Measurements from ENCODE around the gene CNN2. TPM values are rescaled to one million over a fixed set of nuclear protein-coding genes. Genes with fewer than 3 reads are reported as not detected.

The CNN2 gene
- total RNA-seq (2022; extraction: Qiagen RNA extraction), result 49.8 to 59.3 TPM (median 58.6 TPM) in 5 replicates

DNA sequence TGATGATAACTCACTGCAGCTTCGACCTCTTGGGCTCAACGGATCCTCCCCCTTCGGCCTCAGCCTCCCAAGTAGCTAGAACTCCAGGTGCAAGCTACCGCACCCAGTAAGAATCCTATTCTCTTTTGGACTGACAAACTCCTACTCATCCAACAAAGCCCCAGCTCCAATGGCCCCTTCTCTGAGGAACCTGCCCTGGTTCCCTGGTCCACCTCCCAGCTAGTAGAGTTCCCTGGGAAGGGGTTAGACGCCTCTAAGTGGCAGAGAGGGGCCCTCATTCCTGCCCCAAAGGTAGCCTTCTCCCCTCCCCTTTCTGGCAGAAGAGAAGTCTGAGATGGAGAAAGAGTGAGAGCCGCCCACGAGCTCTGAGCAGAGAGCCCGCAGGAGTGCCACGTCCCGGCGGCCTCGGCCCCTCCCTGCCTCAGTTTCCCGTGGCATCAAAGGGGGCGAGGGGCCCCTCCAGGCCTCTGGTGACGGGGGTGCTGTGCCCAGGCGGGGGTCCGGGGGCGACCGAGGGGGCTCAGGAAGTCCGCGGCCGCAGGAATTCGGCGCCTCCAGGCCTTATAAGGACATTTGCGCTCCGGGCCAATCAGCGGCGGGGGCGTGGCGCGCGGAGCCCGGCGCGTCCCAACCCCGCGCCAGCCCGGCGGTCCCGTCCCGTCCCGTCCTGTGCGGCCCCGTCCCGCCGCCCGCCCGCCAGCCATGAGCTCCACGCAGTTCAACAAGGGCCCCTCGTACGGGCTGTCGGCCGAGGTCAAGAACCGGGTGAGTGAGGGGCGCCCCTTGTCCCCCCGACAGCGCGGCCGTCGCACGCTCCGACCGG lies at the start of gene CNN2:
CNN2 (plus strand) TSS at position 649 of the 823 bp plus-strand sequence; CDS start at position 703, 54 bp downstream.

DNA sequence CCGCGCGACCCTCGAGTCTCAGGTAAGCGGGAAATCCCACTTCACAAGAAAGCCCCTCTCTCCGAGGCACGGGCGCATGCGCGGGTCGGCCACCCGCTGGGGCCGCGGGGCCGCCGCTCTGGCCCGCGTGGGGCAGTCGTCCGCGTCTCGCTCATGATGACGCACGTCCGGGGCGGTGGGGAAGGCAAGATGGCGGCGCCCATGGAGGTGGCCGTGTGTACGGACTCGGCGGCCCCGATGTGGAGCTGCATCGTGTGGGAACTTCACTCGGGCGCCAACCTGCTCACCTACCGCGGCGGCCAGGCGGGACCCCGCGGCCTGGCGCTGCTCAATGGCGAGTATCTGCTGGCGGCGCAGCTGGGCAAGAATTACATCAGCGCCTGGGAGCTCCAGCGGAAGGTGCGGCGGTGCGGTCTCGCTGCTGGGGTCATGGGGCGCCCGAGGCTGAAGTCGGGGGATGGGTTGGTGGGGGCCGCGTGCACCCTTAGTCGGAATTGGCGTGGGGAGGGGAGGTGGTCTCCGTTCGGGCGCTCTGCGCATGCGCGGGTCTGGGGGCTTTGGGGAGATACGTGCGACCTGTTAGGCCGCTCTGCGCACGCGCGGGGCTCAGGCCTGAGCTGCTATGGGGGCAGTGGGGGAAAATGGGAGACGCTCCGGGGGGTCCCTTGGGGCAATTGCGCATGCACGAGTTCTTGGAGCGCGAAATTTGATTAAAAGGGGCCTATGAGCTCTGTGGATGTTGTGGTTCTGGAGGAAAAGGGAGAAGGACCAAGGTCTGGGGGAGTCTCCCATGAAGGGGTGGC lies 42.0 kb upstream of the CNN2 start, which contains the start of gene WDR18:
WDR18 (plus strand) TSS at position 181 of the 803 bp plus-strand sequence; CDS start at position 190, 9 bp downstream.

DNA sequence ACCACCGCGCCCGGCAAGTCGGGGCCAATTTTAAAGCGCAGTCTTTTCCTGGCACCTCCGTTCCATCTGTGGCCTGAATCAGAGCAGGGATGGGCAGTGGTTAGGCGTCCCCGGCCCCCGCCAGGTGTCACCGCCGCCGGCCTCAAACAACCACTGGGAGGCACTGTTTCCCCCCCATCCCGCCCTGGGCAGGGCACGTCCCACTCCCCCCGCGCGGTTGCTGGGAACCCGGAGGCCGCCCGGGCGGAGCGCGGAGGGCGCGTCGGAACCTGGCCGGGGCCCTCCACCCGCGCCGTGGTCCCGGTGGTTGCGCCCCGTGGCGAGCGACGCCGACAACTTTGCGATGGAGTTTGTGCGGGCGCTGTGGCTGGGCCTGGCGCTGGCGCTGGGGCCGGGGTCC lies 26.3 kb upstream of the CNN2 start, which contains the start of gene GRIN3B:
GRIN3B (plus strand) TSS at position 325 of the 400 bp plus-strand sequence; CDS start at position 344, 19 bp downstream.

DNA sequence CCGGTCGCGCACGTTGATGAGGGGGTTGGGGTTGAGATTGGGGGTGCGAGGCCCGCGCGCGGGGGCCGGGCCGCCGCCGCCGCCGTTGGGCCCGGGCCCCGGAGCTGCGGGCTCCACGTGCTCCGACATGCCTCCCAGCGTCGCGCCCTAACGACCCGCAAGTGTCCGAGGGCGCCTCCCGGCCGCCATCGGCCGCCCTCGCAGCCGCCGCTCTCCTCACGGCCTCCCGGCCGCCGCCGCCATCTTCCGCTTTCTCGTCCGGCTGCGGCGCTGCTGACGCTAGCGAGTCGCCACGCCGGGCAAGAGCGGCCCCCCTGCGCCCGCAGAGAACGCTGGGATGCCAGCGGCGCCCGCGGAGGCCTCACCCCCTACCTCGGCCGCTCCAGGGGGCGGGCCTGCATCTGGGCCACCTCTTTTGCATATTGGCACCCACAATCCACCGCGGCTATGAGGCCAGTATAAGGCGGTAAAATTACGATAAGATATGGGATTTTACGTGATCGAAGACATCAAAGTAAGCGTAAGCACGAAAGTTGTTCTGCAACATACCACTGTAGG lies 5.5 kb upstream of the CNN2 start, which contains the start of gene TMEM259:
TMEM259 (minus strand) TSS at position 256 of the 558 bp plus-strand sequence; CDS start at position 129, 127 bp downstream.

DNA sequence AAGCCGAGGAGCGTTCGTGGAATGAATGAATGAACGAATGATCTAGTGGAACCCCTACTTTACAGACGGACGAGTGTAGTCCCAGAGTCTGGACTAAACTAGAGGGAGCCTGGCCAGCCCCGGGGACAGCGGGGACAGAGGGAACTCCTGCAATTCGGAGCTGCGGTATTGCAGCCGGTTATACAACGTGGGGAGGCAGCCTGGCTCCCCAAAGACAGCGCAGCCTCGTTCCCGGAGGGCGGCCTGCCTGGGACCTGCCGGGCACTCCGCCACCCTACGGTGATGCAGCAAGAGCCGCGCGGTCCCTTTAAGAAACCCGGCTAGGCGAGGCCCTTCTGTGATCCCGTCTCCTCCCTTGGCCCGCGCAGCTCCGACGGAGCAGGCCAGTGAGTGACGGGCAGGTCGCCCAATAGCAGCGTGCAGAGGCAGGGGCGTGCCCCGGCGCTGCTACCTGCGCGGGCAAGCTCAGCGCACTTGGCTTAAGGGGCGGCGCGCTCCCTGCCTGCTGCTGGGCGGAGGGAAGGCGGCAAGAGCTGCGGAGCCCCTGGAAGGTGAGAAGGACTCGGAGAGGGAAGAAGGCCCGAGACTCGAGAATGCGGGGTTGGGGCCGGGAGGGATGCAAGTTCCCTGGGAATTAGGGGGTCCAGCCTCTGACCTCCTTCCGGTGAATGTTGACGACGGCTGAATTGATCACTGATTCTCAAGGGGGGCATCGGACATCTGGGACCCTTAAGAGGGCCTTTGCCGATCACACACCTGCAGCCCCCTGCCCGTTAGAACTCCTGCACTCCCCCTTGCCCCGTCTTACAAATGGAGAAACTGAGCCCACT lies 13.5 kb downstream of the CNN2 start, which contains the start of gene ABCA7:
ABCA7 (plus strand) TSS at position 462 of the 830 bp plus-strand sequence. CDS start 1,255 bp downstream, outside the sequence.

DNA sequence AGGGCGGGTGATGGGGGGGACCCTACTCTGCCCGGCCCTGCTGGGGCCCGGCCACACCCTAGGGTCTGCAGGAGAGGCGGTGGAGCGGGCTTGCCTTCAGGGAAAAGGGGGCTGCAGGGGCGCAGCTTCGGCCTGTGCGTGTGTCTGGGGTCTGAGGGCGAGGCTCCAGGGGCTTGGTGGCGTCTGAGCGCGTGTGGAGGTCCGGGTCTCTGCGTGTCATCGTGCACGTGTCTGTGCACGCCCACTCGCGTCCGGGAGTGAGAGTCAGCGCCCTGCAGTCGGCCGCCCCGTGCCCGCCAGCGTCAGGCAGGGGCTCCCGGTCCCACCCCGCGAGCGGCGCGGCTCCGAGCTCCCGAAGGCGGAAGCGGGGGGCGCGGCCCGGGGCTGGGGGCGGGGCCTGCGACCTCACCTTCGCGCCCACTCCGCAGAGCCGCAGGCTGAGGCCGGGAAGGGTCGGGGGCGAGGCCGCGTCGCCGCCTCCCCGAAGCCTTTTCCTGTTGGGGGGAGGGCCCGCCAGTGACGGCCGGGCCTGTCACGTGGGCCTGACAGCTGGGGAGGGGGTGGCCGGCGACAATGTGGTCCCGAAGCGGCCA lies 40.4 kb downstream of the CNN2 start, which contains the start of gene ARHGAP45:
ARHGAP45 (plus strand) TSS at position 420 of the 593 bp plus-strand sequence. CDS start 239 bp downstream, outside the sequence.

Other genes starting within 250 kb of the CNN2 start
- gene PTBP1, start 229.2 kb upstream of the CNN2 start, total RNA-seq (2022; extraction: Qiagen RNA extraction), result 212 to 223 TPM (median 220 TPM) in 5 replicates
- gene PLPPR3, start 204.7 kb upstream of the CNN2 start, total RNA-seq (2022; extraction: Qiagen RNA extraction), result 3.6 to 5.1 TPM (median 4.5 TPM) in 5 replicates
- 0.21 to 0.54 TPM (median 0.25 TPM) in 5 replicates for gene AZU1, start 198.8 kb upstream of the CNN2 start, total RNA-seq (2022; extraction: Qiagen RNA extraction)
- 0.27 to 0.56 TPM (median 0.34 TPM) in 5 replicates for gene PRTN3, start 185.6 kb upstream of the CNN2 start, total RNA-seq (2022; extraction: Qiagen RNA extraction)
- gene ELANE, start 174.3 kb upstream of the CNN2 start, total RNA-seq (2022; extraction: Qiagen RNA extraction), result 0.12 TPM in 1 of 5 replicates, not detected in the others
- gene CFD, start 166.9 kb upstream of the CNN2 start, total RNA-seq (2022; extraction: Qiagen RNA extraction), result 8.5 to 24.7 TPM (median 24.1 TPM) in 5 replicates
- 11.3 to 22.3 TPM (median 21.5 TPM) in 5 replicates for gene MED16, start 133.4 kb upstream of the CNN2 start, total RNA-seq (2022; extraction: Qiagen RNA extraction)
- gene RNU6-9, start 133.1 kb upstream of the CNN2 start, total RNA-seq (2022; extraction: Qiagen RNA extraction), result not detected in 5 replicates
- 25.4 to 43.0 TPM (median 40.9 TPM) in 5 replicates for gene R3HDM4, start 113.4 kb upstream of the CNN2 start, total RNA-seq (2022; extraction: Qiagen RNA extraction)
- 0.14 to 0.82 TPM (median 0.52 TPM) in 5 replicates for gene KISS1R, start 109.3 kb upstream of the CNN2 start, total RNA-seq (2022; extraction: Qiagen RNA extraction)
- gene ARID3A, start 100.6 kb upstream of the CNN2 start, total RNA-seq (2022; extraction: Qiagen RNA extraction), result 5.1 to 6.6 TPM (median 6.1 TPM) in 5 replicates
- gene WDR18, start 42.3 kb upstream of the CNN2 start, total RNA-seq (2022; extraction: Qiagen RNA extraction), result 41.6 to 74.7 TPM (median 68.5 TPM) in 5 replicates
- 1.5 to 3.4 TPM (median 2.6 TPM) in 5 replicates for gene GRIN3B, start 26.2 kb upstream of the CNN2 start, total RNA-seq (2022; extraction: Qiagen RNA extraction)
- gene TMEM259, start 5.5 kb upstream of the CNN2 start, total RNA-seq (2022; extraction: Qiagen RNA extraction), result 64.9 to 127 TPM (median 121 TPM) in 5 replicates
- gene RNU6-2, start 5.1 kb upstream of the CNN2 start, total RNA-seq (2022; extraction: Qiagen RNA extraction), result not detected in 5 replicates
- 7.2 to 11.6 TPM (median 10.6 TPM) in 5 replicates for gene ABCA7, start 13.5 kb downstream of the CNN2 start, total RNA-seq (2022; extraction: Qiagen RNA extraction)
- gene ARHGAP45, start 40.6 kb downstream of the CNN2 start, total RNA-seq (2022; extraction: Qiagen RNA extraction), result 1.7 to 2.7 TPM (median 2.6 TPM) in 5 replicates
- 187 to 252 TPM (median 237 TPM) in 5 replicates for gene POLR2E, start 68.8 kb downstream of the CNN2 start, total RNA-seq (2022; extraction: Qiagen RNA extraction)
- gene GPX4, start 77.4 kb downstream of the CNN2 start, total RNA-seq (2022; extraction: Qiagen RNA extraction), result 409 to 501 TPM (median 496 TPM) in 5 replicates
- gene SBNO2, start 147.7 kb downstream of the CNN2 start, total RNA-seq (2022; extraction: Qiagen RNA extraction), result 28.1 to 47.8 TPM (median 46.9 TPM) in 5 replicates
- gene STK11, start 179.2 kb downstream of the CNN2 start, total RNA-seq (2022; extraction: Qiagen RNA extraction), result 28.4 to 40.6 TPM (median 39.4 TPM) in 5 replicates
- 2.3 to 4.9 TPM (median 4.5 TPM) in 5 replicates for gene CBARP, start 211.4 kb downstream of the CNN2 start, total RNA-seq (2022; extraction: Qiagen RNA extraction)
- gene ATP5F1D, start 215.1 kb downstream of the CNN2 start, total RNA-seq (2022; extraction: Qiagen RNA extraction), result 80.9 to 184 TPM (median 172 TPM) in 5 replicates
- gene MIDN, start 222.0 kb downstream of the CNN2 start, total RNA-seq (2022; extraction: Qiagen RNA extraction), result 38.8 to 50.5 TPM (median 43.1 TPM) in 5 replicates
- gene CIRBP, start 242.7 kb downstream of the CNN2 start, total RNA-seq (2022; extraction: Qiagen RNA extraction), result 90.2 to 178 TPM (median 95.7 TPM) in 5 replicates
- gene FAM174C, start 248.9 kb downstream of the CNN2 start, total RNA-seq (2022; extraction: Qiagen RNA extraction), result 49.5 to 105 TPM (median 87.7 TPM) in 5 replicates

Measured in A549 treated with CORT108297 at 1 μM for 4 hours (cell line).